Activated naive CD8-positive, alpha-beta T cell treated with anti-CD3 and anti-CD28 coated beads for 36 hours (primary cell): ENCODE results near the gene FNTB. TPM values are rescaled to one million over a fixed set of nuclear protein-coding genes. Genes with fewer than 3 reads are reported as not detected.
"Not testable (repeated sequence)": the region's sequence is repeated elsewhere in the genome, so short reads cannot be mapped to it uniquely, and the experiment has no call there.

Source experiments
- DNase-seq: peaks from one replicate; pipeline ENCODE4 v3.0.0; 2021
- H3K27ac Mint-ChIP-seq: one replicate; pipeline ENCODE4 v1.8.0; 2022; ENCODE audit warnings: mild to moderate bottlenecking, moderate library complexity, mixed read lengths
- H3K27me3 Mint-ChIP-seq: one replicate; pipeline ENCODE4 v1.8.0; 2022; ENCODE audit warnings: mild to moderate bottlenecking, mixed read lengths
- H3K36me3 Mint-ChIP-seq: one replicate; pipeline ENCODE4 v1.8.0; 2021; ENCODE audit warnings: mild to moderate bottlenecking, mixed read lengths
- H3K4me1 Mint-ChIP-seq: one replicate; pipeline ENCODE4 v1.8.0; 2021; ENCODE audit warnings: mixed read lengths
- H3K4me3 Mint-ChIP-seq: one replicate; pipeline ENCODE4 v1.8.0; 2022; ENCODE audit warnings: mild to moderate bottlenecking, moderate library complexity, mixed read lengths
- H3K9me3 Mint-ChIP-seq: one replicate; pipeline ENCODE4 v1.8.0; 2022; ENCODE audit warnings: mixed read lengths
- total RNA-seq, 2 experiments: library from RNA; stranded (reverse); gene quantifications; one replicate each; pipeline ENCODE4 v1.2.3, GENCODE V29; 2021

FNTB gene
- total RNA-seq, 2 experiments from 2014 or later: 14.0 to 14.3 TPM

DNA sequence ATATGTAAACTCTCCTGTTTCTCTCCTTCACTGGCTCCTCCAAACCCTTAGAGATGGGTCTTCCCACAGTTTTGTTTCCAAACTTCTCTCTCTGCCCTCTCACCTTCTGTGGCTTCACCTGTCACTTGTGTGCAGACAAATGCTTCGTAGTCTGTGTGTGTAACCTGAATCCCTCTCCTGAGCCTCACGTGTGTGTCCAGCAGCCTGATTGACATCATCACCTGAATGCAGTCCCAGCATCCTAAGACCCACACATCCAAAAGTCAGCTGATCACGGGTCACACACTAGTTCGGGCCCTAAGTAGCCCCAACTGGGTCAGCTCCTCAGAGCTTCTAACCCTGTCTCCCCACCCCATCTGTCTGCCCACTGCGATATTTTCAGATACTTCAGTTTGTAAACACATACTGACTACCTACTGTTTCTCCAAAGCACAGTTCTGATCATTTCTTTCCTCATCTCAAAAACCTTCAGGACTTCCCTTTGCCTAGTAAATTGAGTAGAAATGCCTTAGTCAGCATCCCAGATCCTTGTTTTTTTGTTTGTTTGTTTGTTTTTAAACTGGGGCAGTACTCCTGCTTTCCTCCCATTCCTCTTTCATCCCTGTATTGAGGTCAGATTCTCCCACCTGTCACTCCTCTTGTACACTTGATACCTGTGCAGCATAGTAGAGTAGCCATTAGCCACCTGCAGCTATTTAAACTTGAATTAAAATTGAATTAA, 23.7 kb downstream of the FNTB start:
- Mint-ChIP-seq H3K36me3 (peaks cover 14% of the 10 kb centered on the region), H3K27ac (no peak overlapping the region)

DNA sequence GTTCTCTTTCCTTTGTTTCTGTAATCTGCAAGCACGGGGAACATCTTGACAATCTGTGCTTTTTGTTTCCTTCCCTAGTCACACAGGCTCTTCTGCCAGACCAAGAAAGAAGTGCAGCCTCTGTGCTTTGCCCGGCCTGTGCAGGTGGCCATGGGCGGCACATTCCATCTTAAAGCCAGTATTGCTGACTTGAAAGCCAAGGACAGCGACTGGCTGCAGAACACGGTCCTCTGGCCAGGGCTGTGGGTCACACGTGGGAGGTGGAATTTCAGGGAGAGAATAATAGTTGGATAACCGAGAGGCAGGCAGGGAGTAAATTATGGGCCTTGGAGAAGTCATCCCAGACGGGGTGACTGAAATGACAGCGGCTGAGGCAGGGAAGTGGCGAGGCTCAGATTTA, 24.8 kb downstream of the FNTB start:
- no peak for DNase-seq
- Mint-ChIP-seq H3K9me3 (no peaks in the 10 kb centered on the region), H3K4me1 (no peaks in the 10 kb centered on the region), H3K4me3 (no peak overlapping the region), H3K27ac (no peak overlapping the region), H3K27me3 (no peaks in the 10 kb centered on the region), H3K36me3 (peaks cover 16% of the 10 kb centered on the region)

More for the DNA sequence above, 23.7 kb downstream of the FNTB start:
- H3K27me3 Mint-ChIP-seq: no peaks in the 10 kb centered on the region
- H3K4me3 Mint-ChIP-seq: no peak overlapping the region
- no peak for DNase-seq
- no peaks in the 10 kb centered on the region for H3K9me3 Mint-ChIP-seq
- H3K4me1 Mint-ChIP-seq: no peaks in the 10 kb centered on the region

DNA sequence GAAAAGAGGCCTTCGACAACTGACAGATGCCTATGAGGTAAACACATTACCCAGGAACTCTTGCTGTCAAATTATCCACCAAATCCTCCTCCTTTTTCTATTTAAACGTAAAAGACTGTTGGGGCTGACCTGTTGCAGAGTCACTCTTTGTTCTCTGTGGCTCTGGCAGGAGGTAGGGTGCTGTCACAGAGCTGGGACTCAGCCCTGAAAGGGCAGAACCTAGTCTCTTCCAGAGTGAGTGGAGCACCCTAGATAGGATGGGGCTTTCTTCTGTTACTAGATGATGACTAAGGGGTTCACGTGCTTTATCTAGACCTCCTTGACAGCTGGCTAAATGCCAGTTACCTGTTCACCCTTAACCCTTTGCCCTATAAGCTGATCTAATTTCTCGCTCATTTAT, 25.7 kb downstream of the FNTB start:
- Mint-ChIP-seq H3K4me1 (no peaks in the 10 kb centered on the region), H3K36me3 (peaks cover 16% of the 10 kb centered on the region), H3K27me3 (no peaks in the 10 kb centered on the region), H3K27ac (no peak overlapping the region), H3K9me3 (no peaks in the 10 kb centered on the region), H3K4me3 (no peak overlapping the region)
- DNase-seq: no peak

DNA sequence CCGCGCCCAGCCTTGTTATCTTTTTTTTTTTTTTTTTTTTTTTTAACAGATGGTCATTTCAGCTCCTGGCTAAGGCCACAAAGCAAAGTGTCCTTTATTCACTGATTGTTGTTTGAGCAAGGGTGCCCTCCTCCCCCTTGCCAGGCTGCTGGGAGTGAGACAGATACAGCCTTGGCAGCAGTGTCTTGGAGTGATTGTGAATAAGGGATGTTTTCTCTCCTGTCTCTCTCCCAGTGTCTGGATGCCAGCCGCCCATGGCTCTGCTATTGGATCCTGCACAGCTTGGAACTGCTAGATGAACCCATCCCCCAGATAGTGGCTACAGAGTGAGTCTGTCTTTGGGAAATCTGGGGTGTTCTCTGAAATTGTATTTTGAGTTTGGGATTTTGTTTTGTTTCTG, 28.7 kb downstream of the FNTB start:
- H3K27me3 Mint-ChIP-seq: no peaks in the 10 kb centered on the region
- no peak for DNase-seq
- no peak overlapping the region for H3K27ac Mint-ChIP-seq
- no peaks in the 10 kb centered on the region for H3K9me3 Mint-ChIP-seq
- H3K4me3 Mint-ChIP-seq: no peak overlapping the region
- H3K4me1 Mint-ChIP-seq: no peaks in the 10 kb centered on the region
- peaks cover 12% of the 10 kb centered on the region for H3K36me3 Mint-ChIP-seq

DNA sequence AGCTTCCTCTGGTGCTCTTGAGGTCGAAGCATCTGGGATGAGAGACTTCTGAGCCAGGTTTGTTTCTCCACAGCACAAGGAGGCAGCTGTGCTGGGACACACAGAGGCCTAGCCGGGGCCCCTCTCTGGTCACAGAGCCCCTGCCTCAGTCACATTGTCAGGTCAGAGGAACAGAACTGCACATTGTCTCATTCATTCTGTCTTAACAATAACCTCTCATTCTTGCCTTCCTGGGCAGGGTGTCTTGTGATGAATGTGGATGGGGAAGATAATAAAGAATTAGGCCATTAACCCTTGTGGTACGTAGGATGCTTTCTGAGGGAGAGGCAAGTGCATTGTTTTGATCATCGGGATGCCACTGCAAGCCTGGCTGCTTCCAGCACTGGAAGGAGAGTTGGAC, 29.8 kb downstream of the FNTB start:
- Mint-ChIP-seq H3K36me3 (peaks cover 10% of the 10 kb centered on the region), H3K9me3 (no peaks in the 10 kb centered on the region), H3K27ac (no peak overlapping the region)

DNA sequence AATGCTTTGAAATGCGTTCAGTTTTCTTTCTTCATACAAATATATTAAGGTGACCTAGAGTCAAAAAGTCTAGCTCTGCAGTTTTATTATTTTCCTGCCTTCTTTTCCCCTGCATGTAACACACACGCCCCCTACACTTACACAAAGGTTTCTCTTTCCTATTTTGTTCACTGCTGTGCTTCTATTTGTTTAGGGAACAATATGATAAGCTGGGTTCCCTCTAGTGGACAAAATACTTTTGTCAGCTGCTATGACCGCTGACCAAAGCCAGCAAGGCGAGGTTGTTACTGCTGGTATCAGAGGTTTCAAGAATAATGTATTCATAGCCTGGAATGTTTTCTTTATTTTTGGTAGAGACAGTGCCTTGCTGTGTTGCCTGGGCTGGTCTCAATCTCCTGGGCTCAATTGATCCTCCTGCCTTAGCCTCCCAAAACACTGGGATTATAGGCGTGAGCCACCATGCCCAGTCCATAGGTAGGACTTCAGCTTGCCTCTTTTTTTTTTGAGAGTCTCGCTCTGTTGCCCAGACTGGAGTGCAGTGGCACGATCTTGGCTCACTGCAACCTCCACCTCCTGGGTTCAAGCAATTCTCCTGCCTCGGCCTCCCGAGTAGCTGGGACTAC, 33.4 kb downstream of the FNTB start:
- H3K27ac Mint-ChIP-seq: no peak overlapping the region
- no peak overlapping the region for H3K4me3 Mint-ChIP-seq
- DNase-seq: no peak
- no peaks in the 10 kb centered on the region for H3K27me3 Mint-ChIP-seq
- H3K36me3 Mint-ChIP-seq: peaks cover 6% of the 10 kb centered on the region
- H3K9me3 Mint-ChIP-seq: no peaks in the 10 kb centered on the region
- H3K4me1 Mint-ChIP-seq: no peaks in the 10 kb centered on the region

More for the DNA sequence above, 29.8 kb downstream of the FNTB start:
- no peak overlapping the region for H3K4me3 Mint-ChIP-seq
- DNase-seq: no peak
- no peaks in the 10 kb centered on the region for H3K4me1 Mint-ChIP-seq
- no peaks in the 10 kb centered on the region for H3K27me3 Mint-ChIP-seq

DNA sequence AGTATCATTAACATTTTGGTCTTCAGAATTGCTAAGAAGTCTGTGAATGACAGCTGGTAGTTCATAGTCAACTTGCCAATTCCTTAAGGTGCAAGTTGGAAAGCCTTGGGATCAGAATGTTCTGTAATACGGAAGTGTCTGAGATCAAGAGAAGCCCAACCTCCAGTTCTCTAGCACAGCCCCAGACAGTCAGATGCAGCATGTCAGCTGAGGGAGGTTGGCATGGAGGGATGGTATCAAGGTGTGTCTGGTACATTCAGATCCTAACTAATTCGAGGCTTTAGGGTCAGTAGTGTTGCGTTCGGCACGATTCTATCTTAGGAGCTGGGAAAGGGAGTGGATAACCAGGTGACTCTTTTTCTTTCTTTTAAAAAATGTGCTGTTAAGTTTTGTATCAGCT, 38.3 kb downstream of the FNTB start:
- Mint-ChIP-seq H3K27me3 (no peaks in the 10 kb centered on the region), H3K36me3 (peaks cover 9% of the 10 kb centered on the region), H3K4me3 (no peak overlapping the region), H3K4me1 (no peaks in the 10 kb centered on the region), H3K27ac (no peak overlapping the region), H3K9me3 (no peaks in the 10 kb centered on the region)
- no peak for DNase-seq

DNA sequence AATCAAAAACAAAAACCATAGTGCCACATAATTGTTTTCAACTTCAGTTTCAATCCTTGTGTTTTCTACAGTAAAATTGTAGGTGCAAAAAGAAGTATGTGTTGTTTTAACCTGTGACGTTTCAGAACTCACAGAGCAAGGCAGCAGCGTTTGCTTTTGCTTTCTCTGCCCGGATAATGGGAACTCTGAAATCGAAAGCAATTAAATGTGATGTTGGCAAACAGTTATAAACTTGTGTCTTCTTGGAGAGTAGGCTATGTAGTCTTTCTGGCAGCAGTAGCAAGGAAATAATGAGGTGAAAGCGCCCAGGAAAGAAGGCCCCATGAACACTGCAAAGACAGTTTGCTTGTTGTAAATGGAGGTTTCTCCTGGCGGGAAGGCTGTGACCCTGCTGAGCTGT, 39.1 kb downstream of the FNTB start:
- no peaks in the 10 kb centered on the region for H3K9me3 Mint-ChIP-seq

DNA sequence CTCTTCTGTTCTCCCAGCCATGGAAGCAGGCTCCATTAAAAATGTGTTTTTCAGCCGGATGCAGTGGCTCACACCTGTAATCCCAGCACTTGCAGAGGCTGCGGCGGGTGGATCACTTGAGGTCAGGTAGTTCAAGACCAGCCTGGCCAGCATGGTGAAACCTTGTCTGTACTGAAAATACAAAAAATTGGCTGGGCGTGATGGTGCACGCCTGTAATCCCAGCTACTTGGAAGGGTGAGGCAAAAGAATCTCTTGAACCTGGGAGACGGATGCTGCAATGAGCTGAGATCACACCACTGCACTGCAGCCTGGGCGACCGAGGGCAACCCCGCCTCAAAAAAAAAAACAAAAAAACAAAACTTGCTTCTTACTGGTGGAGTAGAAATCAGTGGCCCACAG, 39.8 kb downstream of the FNTB start:
- Mint-ChIP-seq H3K36me3 (peaks cover 10% of the 10 kb centered on the region), H3K4me1 (no peaks in the 10 kb centered on the region), H3K27ac (no peak overlapping the region), H3K9me3 (no peaks in the 10 kb centered on the region), H3K27me3 (no peaks in the 10 kb centered on the region), H3K4me3 (no peak overlapping the region)
- no peak for DNase-seq

More for the DNA sequence above, 39.1 kb downstream of the FNTB start:
- no peaks in the 10 kb centered on the region for H3K27me3 Mint-ChIP-seq
- H3K36me3 Mint-ChIP-seq: peaks cover 9% of the 10 kb centered on the region
- no peak overlapping the region for H3K4me3 Mint-ChIP-seq
- H3K27ac Mint-ChIP-seq: no peak overlapping the region
- H3K4me1 Mint-ChIP-seq: no peaks in the 10 kb centered on the region
- no peak for DNase-seq

DNA sequence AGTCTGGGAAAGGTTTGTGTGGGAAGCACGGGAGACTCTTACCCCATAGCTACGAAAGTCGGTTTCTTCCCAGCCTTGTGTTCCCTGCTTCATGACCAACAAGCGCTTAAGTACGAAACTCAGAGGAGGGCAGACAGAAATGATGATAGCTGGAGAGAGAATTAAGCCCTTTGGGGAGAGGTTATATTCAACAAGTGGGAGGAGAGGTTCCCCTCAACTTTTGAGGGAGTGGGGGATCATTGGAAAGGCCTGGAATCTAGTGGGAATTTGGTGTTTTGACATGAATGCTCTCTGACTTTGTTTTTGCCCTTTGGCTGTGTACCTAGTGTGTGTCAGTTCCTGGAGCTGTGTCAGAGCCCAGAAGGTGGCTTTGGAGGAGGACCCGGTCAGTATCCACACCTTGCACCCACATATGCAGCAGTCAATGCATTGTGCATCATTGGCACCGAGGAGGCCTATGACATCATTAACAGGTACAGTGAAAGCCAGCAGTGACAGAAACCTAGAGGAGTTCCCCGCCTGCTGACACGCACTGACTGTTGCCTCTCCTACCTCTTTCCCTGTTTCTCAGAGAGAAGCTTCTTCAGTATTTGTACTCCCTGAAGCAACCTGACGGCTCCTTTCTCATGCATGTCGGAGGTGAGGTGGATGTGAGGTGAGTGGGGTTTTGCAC, 40.6 kb downstream of the FNTB start:
- no peaks in the 10 kb centered on the region for H3K27me3 Mint-ChIP-seq
- no peak for DNase-seq
- no peaks in the 10 kb centered on the region for H3K4me1 Mint-ChIP-seq
- peaks cover 14% of the 10 kb centered on the region for H3K36me3 Mint-ChIP-seq
- no peaks in the 10 kb centered on the region for H3K9me3 Mint-ChIP-seq
- H3K4me3 Mint-ChIP-seq: no peak overlapping the region
- no peak overlapping the region for H3K27ac Mint-ChIP-seq

DNA sequence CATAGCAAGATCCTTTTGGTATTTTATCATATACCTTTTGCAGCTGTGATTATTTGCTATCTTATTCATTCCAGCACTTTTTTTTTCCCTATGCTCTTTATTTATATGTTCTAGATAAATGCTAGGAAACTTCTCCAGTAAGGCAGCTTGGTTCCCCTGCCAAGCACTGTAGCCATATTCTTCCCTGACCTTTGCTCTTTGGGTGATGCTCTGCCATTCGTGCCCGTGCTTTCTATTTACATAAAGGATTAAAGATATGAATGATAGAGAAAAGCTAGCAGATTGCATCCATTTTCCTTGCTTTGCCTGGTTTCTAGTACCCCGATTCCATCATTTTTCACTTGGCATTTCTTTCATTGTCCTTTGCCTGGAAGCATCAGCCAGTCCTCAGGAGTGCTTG, 42.2 kb downstream of the FNTB start:
- no peak overlapping the region for H3K4me3 Mint-ChIP-seq
- no peaks in the 10 kb centered on the region for H3K9me3 Mint-ChIP-seq
- no peak overlapping the region for H3K27ac Mint-ChIP-seq
- no peaks in the 10 kb centered on the region for H3K27me3 Mint-ChIP-seq
- DNase-seq: no peak
- no peaks in the 10 kb centered on the region for H3K4me1 Mint-ChIP-seq
- peaks cover 14% of the 10 kb centered on the region for H3K36me3 Mint-ChIP-seq

DNA sequence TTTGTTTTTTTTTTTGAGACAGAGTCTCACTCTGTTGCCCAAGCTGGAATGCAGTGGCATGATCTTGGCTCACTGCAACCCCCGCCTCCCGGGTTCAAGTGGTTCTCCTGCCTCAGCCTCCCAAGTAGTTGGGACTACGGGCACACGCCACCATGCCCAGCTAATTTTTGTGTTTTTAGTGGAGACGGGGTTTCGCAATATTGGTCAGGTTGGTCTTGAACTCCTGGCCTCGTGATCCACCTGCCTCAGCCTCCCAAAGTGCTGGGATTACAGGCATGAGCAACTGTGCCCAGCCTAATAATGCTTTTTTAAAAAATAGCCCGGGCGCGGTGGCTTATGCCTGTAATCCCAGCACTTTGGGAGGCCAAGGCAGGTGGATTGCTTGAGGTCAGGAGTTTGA, 44.6 kb downstream of the FNTB start:
- not testable (repeated sequence) for H3K9me3 Mint-ChIP-seq, H3K4me3 Mint-ChIP-seq, H3K4me1 Mint-ChIP-seq, H3K27me3 Mint-ChIP-seq, DNase-seq, H3K27ac Mint-ChIP-seq
- H3K36me3 Mint-ChIP-seq: peaks cover 21% of the 10 kb centered on the region

DNA sequence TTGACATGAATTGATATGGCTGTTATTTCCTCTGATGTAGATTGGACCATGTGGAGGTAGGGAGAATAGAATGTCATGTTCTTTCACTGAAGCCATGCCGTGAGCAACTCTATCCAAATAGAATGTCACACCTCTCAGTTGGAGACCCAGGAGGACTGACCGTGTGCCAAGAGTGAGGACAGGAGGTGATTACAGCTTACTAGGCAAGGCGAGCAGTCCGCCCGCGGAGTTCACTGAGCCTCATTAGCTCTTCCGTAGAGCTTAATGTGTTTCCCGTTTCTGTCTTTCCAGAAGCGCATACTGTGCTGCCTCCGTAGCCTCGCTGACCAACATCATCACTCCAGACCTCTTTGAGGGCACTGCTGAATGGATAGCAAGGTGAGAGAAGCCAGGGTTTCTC, 45.6 kb downstream of the FNTB start:
- no peak overlapping the region for H3K27ac Mint-ChIP-seq
- H3K36me3 Mint-ChIP-seq: peaks cover 14% of the 10 kb centered on the region
- H3K27me3 Mint-ChIP-seq: no peaks in the 10 kb centered on the region
- H3K4me3 Mint-ChIP-seq: no peak overlapping the region
- DNase-seq: no peak
- no peaks in the 10 kb centered on the region for H3K9me3 Mint-ChIP-seq
- H3K4me1 Mint-ChIP-seq: no peaks in the 10 kb centered on the region

DNA sequence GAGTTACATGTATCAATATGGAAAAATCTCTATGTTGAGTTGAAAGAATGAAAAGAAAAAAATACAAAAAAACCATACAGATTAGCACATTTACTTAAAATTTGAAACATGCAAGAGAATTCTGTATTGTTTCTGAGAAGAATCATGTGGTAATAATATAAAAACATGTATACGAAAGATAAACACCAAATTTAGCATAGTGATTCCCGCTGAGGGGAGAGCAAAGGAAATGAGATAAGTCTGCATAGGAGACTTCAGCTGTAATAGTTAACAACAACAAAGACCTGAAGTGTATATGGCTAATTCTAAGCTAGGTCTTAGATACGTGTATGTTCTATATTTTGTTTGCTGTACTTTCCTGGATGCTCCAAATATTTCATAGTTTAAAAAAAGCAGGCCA, 46.5 kb downstream of the FNTB start:
- Mint-ChIP-seq H3K36me3 (peaks cover 12% of the 10 kb centered on the region), H3K4me3 (no peak overlapping the region), H3K27me3 (no peaks in the 10 kb centered on the region), H3K9me3 (no peaks in the 10 kb centered on the region), H3K4me1 (no peaks in the 10 kb centered on the region), H3K27ac (no peak overlapping the region)
- DNase-seq: no peak

DNA sequence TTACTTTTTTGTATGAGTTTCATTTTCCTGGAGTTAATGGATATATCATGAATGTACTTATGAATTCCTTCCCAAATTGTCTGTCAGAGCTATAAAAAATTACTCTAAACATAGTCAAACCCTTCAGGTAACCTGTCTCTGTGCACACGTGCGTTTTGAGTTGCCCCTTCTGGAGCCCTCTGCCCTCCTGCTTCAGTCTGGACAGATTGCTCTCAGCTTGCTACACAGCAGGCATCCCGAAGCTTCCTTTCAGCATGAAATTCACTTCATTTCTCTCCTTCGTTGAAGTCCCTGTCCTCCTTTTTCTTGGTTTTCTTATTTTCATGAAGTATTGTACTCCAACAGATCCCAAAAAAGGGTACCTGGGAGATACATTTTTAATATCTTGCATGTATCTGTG, 47.3 kb downstream of the FNTB start:
- no peak for DNase-seq
- H3K36me3 Mint-ChIP-seq: peaks cover 13% of the 10 kb centered on the region
- H3K27me3 Mint-ChIP-seq: no peaks in the 10 kb centered on the region
- no peak overlapping the region for H3K4me3 Mint-ChIP-seq
- H3K27ac Mint-ChIP-seq: no peak overlapping the region
- H3K4me1 Mint-ChIP-seq: no peaks in the 10 kb centered on the region
- no peaks in the 10 kb centered on the region for H3K9me3 Mint-ChIP-seq

DNA sequence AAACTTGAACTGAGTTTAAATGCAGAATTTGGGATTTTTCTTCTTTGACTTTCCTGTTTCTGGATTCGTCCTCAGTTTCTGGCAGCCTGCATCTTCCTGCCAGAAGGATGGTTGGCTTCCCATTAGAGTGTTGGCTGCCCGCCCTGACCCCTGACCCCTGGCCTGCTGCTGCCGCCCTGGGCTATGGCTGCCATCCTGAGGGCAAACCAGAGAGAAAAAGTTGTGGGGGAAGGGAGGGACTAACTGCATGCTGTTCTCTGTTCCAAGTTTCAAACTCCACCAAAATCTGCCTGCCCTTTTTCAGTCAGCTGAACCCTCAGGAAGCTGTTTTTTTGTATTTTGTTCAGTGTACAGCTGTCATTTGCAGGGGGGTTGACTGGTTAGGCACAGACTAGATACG, 48.4 kb downstream of the FNTB start:
- no peak for DNase-seq
- peaks cover 13% of the 10 kb centered on the region for H3K36me3 Mint-ChIP-seq
- H3K27ac Mint-ChIP-seq: no peak overlapping the region
- no peaks in the 10 kb centered on the region for H3K4me1 Mint-ChIP-seq
- H3K27me3 Mint-ChIP-seq: no peaks in the 10 kb centered on the region
- no peak overlapping the region for H3K4me3 Mint-ChIP-seq
- no peaks in the 10 kb centered on the region for H3K9me3 Mint-ChIP-seq
